NCI-H2196 (cell line): ENCODE measurements around the gene FAM181A.

Source experiments
- DNase-seq: peaks from one replicate; lab custom pipeline; 2025; ENCODE audit not compliant: unreplicated experiment; lab: John Stamatoyannopoulos, UW

The FAM181A gene

DNA sequence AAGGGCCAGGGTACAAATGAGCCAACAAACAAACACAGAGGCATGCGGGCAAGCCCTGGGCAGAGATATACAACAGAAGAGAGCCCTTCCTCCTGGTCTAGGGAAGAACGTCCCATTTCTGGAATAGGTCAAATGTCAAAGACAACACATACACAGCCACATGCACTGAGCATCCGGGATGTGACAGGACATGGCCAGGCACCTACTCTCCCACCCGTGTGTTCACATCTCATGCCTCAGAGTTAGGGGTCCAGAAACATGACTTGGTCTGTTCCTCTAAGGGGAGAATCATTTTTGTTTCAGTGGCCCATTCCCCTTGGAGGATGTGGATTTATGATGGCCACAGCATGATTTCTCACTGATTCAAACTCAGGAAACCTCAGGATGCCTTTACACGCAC is 50.0 kb downstream of the FAM181A start:
- DNase-seq: no peak

DNA sequence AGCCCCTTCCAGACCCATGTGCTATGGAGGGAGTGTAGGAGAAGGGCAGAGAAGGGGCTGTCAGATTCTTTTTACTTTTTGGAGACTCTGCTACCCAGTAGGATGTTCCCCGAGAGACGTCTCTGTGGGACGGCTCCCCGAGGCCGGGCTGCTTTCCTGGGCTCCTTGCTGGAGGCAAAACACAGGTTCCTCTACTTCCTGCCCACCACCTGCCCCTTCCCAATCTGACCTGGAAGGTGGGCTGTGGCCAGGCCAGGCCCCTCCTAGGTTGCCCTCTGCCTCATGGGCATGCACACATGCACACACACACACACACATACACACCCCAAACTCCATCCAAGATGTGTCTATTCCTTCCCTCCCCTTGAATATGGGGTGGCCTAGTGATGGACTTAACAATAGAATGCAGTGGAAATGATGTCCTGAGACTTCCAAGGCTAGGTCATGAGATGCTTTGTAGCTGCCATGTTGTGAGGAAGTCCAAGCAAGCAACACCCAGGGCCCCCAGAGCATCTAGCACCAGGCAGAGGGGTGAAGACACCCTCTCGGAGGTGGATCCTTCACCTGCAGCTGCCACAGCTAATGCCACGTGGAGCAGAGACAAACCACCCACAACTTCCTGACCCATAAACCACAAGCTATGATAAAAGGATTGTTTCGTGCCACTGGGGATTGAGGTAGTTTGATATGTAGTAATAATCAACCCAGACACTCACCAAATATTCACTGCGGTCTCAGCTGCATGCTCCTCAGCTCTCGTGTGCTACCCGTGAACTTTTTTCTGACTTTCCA is 50.8 kb downstream of the FAM181A start:
- no peak for DNase-seq

DNA sequence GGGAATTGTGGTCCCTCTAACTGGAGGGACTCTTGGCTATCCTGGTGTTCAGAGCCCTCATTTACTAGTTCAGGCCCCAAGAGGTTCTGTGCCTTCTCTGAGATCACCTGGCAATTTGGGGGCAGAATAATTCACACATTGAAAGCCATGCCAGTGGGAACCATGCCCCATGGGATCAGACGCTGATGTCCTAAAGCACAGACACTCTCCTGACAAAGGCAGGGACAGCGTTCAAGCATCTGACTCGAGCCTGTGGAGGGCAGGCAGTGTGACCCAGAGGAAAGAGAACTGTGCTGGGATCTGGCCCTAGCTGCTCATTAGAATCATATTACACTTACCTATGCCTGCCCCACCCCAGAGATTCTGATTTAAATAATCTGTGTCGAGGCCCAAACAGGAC is 51.6 kb downstream of the FAM181A start:
- DNase-seq: no peak
